ENCODE results near the gene USP11. TPM values are rescaled to one million over a fixed set of nuclear protein-coding genes. Genes with fewer than 3 reads are reported as not detected.

Gene USP11
- total RNA-seq, 1 experiment from 2014 or later, result 122 TPM

- Histone ChIP-seq H3K4me3 (ENCODE audit: low read depth, low read length, poor library complexity, severe bottlenecking) (no peak overlapping the region), H3K36me3 (ENCODE audit: insufficient read depth, low read length, poor library complexity, severe bottlenecking) (no peaks in the 10 kb centered on the region), H3K27me3 (replicated peaks; ENCODE audit: insufficient read depth, low read depth, low read length, poor library complexity) (no peaks in the 10 kb centered on the region), H3K4me1 (ENCODE audit: insufficient read depth, low read length, poor library complexity, severe bottlenecking) (no peaks in the 10 kb centered on the region), H3K27ac (ENCODE audit: low read depth, low read length, poor library complexity, severe bottlenecking) (no peak overlapping the region), H3K9me3 (ENCODE audit: low read depth, low read length, poor library complexity, severe bottlenecking) (no peaks in the 10 kb centered on the region)
- no peak for DNase-seq (ENCODE audit: low spot score)
- no TSS peak for BruUV-seq (replicated peaks)
- TF ChIP-seq EZH2 (IDR thresholded peaks at IDR 0.05; ENCODE audit: borderline replicate concordance, low read depth, low read length, poor library complexity, severe bottlenecking), result no peak
- TF ChIP-seq, protein P1, sequence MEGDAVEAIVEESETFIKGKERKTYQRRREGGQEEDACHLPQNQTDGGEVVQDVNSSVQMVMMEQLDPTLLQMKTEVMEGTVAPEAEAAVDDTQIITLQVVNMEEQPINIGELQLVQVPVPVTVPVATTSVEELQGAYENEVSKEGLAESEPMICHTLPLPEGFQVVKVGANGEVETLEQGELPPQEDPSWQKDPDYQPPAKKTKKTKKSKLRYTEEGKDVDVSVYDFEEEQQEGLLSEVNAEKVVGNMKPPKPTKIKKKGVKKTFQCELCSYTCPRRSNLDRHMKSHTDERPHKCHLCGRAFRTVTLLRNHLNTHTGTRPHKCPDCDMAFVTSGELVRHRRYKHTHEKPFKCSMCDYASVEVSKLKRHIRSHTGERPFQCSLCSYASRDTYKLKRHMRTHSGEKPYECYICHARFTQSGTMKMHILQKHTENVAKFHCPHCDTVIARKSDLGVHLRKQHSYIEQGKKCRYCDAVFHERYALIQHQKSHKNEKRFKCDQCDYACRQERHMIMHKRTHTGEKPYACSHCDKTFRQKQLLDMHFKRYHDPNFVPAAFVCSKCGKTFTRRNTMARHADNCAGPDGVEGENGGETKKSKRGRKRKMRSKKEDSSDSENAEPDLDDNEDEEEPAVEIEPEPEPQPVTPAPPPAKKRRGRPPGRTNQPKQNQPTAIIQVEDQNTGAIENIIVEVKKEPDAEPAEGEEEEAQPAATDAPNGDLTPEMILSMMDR (conservative IDR thresholded peaks at IDR 0.05; ENCODE audit: low read depth, low read length), result no peak
- CTCF ChIA-PET, result no interaction called here
- POLR2A ChIA-PET (ENCODE audit: low non-redundant PET), result no interaction called here
- intact Hi-C loops (cut with micrococcal nuclease; ENCODE audit: unreplicated experiment), result no loop called here
These were observed 65.1 kb downstream of the USP11 start for GRCh38 chrX:47297874-47298273.

Other genes starting within 250 kb of the USP11 start
- 1.6 and 1.8 TPM in 2 replicates for gene RGN, start 154.6 kb upstream of the USP11 start, total RNA-seq (2021)
- gene NDUFB11, start 88.3 kb upstream of the USP11 start, total RNA-seq (2021), result 137 and 141 TPM in 2 replicates
- gene RBM10, start 87.8 kb upstream of the USP11 start, total RNA-seq (2021), result 80.9 and 85.3 TPM in 2 replicates
- gene UBA1, start 39.2 kb upstream of the USP11 start, total RNA-seq (2021), result 413 and 437 TPM in 2 replicates
- 168 and 181 TPM in 2 replicates for gene CDK16, start 14.3 kb upstream of the USP11 start, total RNA-seq (2021)
- gene ZNF157, start 137.6 kb downstream of the USP11 start, total RNA-seq (2021), result not detected in 2 replicates

Measured in A673 (cell line).